ENCODE results near the gene CXCR6. TPM values are rescaled to one million over a fixed set of nuclear protein-coding genes. Genes with fewer than 3 reads are reported as not detected.

Gene CXCR6
- total and polyA plus RNA-seq, 2 of the 8 experiments (the other 6 are each of a cell fraction or from before 2014, with no cell fraction given): not detected

DNA sequence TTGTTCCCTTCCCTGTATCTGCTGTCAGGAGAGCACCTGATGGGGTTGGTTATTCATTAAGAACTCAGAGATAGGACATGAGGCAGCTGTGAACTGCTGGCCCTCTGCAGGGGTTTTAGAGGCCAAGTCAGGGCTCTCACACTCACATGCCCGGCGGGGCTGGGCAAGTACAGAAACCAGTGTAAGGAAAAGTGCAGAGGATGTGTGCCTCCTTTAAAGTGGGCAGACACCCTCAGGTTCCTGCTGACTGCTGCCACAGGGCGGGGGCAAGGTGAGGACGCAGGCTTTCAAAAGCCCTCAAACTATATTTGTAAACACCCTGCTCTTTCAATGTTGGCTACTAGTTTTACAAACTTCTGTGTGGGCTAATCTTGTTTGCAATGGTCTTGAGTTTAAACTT is 22.4 kb downstream of the CXCR6 start (continued):
- no peak for TF ChIP-seq KDM4A (IDR thresholded peaks at IDR 0.05; ENCODE audit: low read depth, low read length, severe bottlenecking)
- TF ChIP-seq TAF7 (optimal IDR thresholded peaks at IDR 0.05; ENCODE audit: borderline replicate concordance, low read depth, low read length): no peak
- TF ChIP-seq TCF12 (IDR thresholded peaks at IDR 0.05; ENCODE audit: low read depth, low read length): no peak
- no peak for TF ChIP-seq SIX5 (IDR thresholded peaks at IDR 0.05; ENCODE audit: low read depth, low read length)
- TF ChIP-seq CHD1 (IDR thresholded peaks at IDR 0.05; ENCODE audit: low read depth, low read length): no peak
- TF ChIP-seq TBP (IDR thresholded peaks at IDR 0.05; ENCODE audit: low read depth, low read length): no peak
- TF ChIP-seq RAD21 (IDR thresholded peaks at IDR 0.05 in 1 of 2, conservative IDR thresholded peaks at IDR 0.05 in 1 of 2; ENCODE audit: low read depth in 2 of 2, low read length in 2 of 2): no peak
- TF ChIP-seq JUN (IDR thresholded peaks at IDR 0.05; ENCODE audit: low read depth, low read length): no peak
- TF ChIP-seq CREB1 (IDR thresholded peaks at IDR 0.05): no peak
- TF ChIP-seq EP300 (IDR thresholded peaks at IDR 0.05; ENCODE audit: borderline replicate concordance in 1 of 2, low read depth in 2 of 2, low read length in 2 of 2): no peak
- no peak for TF ChIP-seq CTBP2 (IDR thresholded peaks at IDR 0.05; ENCODE audit: borderline replicate concordance, insufficient read depth, insufficient read length, low read length)
